ENCODE results near the gene SERPINE1. TPM values are rescaled to one million over a fixed set of nuclear protein-coding genes. Genes with fewer than 3 reads are reported as not detected.
"Not testable (repeated sequence)": the region's sequence is repeated elsewhere in the genome, so short reads cannot be mapped to it uniquely, and the experiment has no call there.

The SERPINE1 gene
- total and polyA plus RNA-seq, 2 of the 8 experiments (the other 6 are each of a cell fraction or from before 2014, with no cell fraction given), result 3.7 to 5.6 TPM

GRCh38 chr7:101089876-101090275 lies 37.0 kb upstream of the SERPINE1 start (continued):
- TF ChIP-seq FOSL1 (IDR thresholded peaks at IDR 0.05; ENCODE audit: insufficient read depth, low read depth, low read length), result no peak
- TF ChIP-seq SP2 (IDR thresholded peaks at IDR 0.05; ENCODE audit: low read length), result no peak
- no peak for TF ChIP-seq CREB1 (IDR thresholded peaks at IDR 0.05)
- TF ChIP-seq SIN3A (conservative IDR thresholded peaks at IDR 0.05 in 1 of 2, IDR thresholded peaks at IDR 0.05 in 1 of 2; ENCODE audit: low read depth in 1 of 2, low read length in 2 of 2), result no peak

GRCh38 chr7:101092266-101092905 lies 34.5 kb upstream of the SERPINE1 start:
- H3K23ac ChIP-seq (ENCODE audit: insufficient read length); H2BK120ac ChIP-seq (replicated peaks; ENCODE audit: low read depth, low read length); H2BK20ac ChIP-seq (ENCODE audit: low read length); H2AFZ ChIP-seq (ENCODE audit: low read length); FAIRE-seq; H4K8ac ChIP-seq (ENCODE audit: extremely low read depth, insufficient read depth, low read length); H3K79me2 ChIP-seq (ENCODE audit: control insufficient read depth in 1 of 2, insufficient read depth in 2 of 2, low read length in 2 of 2); H4K5ac ChIP-seq (ENCODE audit: insufficient read length, low read depth, low read length); H3K14ac ChIP-seq (ENCODE audit: insufficient read length); H3K4me1 ChIP-seq (replicated peaks in 1 of 4; ENCODE audit: control insufficient read depth in 3 of 4, insufficient read depth in 4 of 4, low read length in 3 of 4); H2BK5ac ChIP-seq (ENCODE audit: low read depth, low read length); H3K9me3 ChIP-seq (ENCODE audit: insufficient read depth in 2 of 2, low read depth in 1 of 2, low read length in 1 of 2); H3K23me2 ChIP-seq (ENCODE audit: low read depth, low read length); H2BK15ac ChIP-seq (ENCODE audit: low read length); H3K18ac ChIP-seq (ENCODE audit: extremely low read depth, low read length); H3K4ac ChIP-seq (replicated peaks; ENCODE audit: insufficient read length, low read depth, low read length); H3K56ac ChIP-seq (replicated peaks; ENCODE audit: insufficient read length, low read depth, low read length); H4K91ac ChIP-seq (replicated peaks; ENCODE audit: insufficient read length, low read length); POLR2A ChIA-PET (ENCODE audit: partially characterized antibody); H4K20me1 ChIP-seq (replicated peaks in 1 of 2; ENCODE audit: control insufficient read depth in 1 of 2, insufficient read depth in 2 of 2, low read length in 2 of 2); H2BK12ac ChIP-seq (ENCODE audit: low read depth, low read length); H3K27me3 ChIP-seq (replicated peaks in 1 of 4; ENCODE audit: control insufficient read depth in 3 of 4, extremely low read depth in 1 of 4, insufficient read depth in 3 of 4, low read length in 3 of 4); H3K79me1 ChIP-seq (ENCODE audit: low read depth, low read length); H3K4me2 ChIP-seq (ENCODE audit: insufficient read depth in 1 of 2, low read depth in 2 of 2, low read length in 2 of 2); CTCF ChIA-PET (ENCODE audit: partially characterized antibody); H3K4me3 ChIP-seq (ENCODE audit: extremely low read depth in 1 of 4, insufficient read depth in 2 of 4, low read depth in 3 of 4, low read length in 4 of 4); DNase-seq (ENCODE audit: low read depth in 1 of 2, low spot score in 2 of 2); H3K27ac ChIP-seq (ENCODE audit: low read depth, low read length); H2AK5ac ChIP-seq (ENCODE audit: low read depth, low read length); H3K9ac ChIP-seq (replicated peaks in 1 of 4; ENCODE audit: extremely low read depth in 1 of 4, low read depth in 3 of 4, low read length in 3 of 4): not testable (repeated sequence)
- peaks cover 0 to 16% (median 3%) of the 10 kb centered on the region in 4 experiments; a peak in 4 of 8 replicates for H3K36me3 ChIP-seq (ENCODE audit: control insufficient read depth in 2 of 4, insufficient read depth in 4 of 4, low read length in 3 of 4)
- 100% methylated on average over 1 of the region's 53 CpGs; no CpG with 5 or more reads in 1 of the 2 experiments for WGBS, 2 experiments (ENCODE audit: extremely low coverage in 1 of 2, insufficient coverage in 1 of 2, insufficient read length in 1 of 2, insufficient replicate concordance in 2 of 2, low coverage in 1 of 2, low lambda C conversion rate in 2 of 2, missing lambda C conversion rate in 1 of 2)

Measured in H1 (cell line).